Effector CD8-positive, alpha-beta T cell (primary cell): Measurements from ENCODE around the gene PRR18.
"Not testable (repeated sequence)": the region's sequence is repeated elsewhere in the genome, so short reads cannot be mapped to it uniquely, and the experiment has no call there.

Source experiments
- DNase-seq: peaks from one replicate; lab custom pipeline; 2025; lab: John Stamatoyannopoulos, UW
- total RNA-seq, 4 experiments: gene quantifications; one replicate each; lab custom pipeline; 2026; lab: John Stamatoyannopoulos, UW

Gene PRR18, protein sequence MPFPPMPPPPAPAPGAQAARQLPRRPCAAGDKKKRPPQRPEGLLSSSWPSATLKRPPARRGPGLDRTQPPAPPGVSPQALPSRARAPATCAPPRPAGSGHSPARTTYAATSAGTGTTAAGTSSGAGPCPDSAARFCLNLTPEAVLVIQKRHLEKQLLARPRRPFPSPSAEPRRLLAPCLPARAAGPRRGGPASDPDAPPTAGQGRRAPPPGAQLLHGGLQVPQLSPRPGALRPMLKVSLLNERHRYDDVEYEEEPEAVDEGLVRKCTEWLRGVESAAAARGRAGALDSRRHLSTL
- total RNA-seq = 0 to 0.36 (median 0.13) reads per million in 4 experiments

DNA sequence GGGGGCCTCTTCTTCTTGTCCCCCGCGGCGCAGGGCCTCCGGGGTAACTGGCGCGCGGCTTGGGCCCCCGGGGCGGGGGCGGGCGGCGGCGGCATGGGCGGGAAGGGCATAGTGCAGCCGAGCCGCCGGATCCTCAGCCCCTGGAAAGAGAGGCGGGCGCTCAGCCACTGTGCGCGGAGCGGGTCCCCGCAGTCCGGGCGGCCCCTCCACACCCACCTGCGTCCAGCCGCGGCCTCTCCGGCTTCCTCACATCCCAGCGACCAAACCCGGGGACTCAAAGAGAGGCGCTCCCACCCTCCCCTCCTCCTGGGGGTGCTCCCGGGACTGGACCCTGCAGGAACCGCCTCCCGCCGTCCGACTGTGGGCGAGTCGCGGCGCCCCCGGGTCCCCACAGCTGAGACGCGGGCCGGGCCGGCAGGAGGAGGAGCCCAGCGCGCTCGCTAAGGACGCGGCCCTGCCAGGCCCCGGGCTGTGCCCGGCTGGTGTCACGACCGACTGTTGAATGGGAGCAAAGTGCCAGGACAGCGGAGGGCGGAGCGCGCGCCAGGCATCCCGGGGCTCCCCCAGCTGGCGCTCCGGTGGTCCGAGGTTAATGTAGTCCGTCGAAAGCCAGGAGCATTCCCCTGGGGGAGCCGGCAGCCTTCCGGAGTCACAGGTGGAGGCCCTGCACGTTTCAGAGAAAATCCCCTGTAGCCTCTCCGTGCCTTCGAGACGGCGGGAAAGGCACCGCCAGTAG, at the start of gene PRR18:
Gene PRR18 (minus strand): TSS at position 360 of the 736 bp plus-strand sequence. CDS start 250 bp downstream, at position 110.
- DNase-seq = no peak

DNA sequence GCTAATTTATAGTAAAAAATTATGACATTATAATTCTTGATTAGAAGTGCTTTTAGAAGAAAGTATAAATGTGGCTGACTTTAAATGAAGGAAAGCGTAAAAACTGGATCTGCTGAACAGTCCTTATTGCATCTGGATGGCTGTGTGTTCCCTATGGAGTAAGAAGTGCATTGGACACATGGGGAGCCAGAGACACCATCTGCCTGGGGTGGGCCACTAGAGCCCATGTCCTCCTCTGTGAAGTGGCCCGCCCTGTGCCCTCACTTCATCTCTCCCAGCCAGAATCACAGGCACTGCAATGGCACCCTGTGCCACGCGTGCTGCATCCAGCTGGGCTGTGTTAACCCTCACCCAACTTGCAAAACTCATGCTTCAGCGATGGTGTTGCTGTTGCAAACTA, 47.4 kb upstream of the PRR18 start:
- DNase-seq = no peak

DNA sequence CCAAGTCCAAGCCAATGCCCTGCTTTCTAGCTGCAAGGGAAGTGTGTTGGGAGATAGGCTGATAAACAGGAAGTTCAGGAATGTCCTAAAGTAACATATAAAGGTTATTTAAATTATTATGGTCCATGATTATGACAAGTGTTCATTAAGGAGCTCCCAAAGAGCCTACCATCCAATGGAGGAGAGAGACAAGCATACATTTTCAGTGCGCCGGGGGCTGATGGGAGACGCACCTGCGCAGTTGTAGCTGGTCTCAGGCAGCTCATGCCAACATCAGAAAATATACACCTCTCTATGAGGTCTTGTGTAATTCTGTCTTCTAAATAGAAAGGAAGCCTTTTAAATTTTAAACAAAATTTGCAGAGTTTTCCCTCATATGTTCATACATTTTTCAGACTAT, 46.8 kb upstream of the PRR18 start:
- no peak for DNase-seq

DNA sequence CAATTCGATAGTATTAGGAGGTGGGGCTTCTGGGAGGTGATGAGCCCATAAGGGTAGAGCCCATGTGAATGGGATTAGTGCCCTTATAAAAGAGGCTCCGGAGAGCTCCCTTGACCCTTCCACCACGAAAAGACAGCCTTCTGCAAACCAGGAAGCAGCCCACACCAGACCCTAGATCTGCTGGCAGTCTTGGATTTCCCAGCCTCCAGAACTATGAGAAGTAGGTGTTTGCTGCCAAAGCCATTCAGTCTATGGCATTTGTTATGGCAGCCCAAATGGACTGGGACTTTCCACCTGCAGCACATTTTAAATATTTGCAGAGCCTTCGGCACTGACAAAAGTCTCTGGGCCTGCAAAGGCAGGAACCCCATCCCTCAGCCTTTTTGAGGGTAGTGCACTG, 46.0 kb upstream of the PRR18 start:
- no peak for DNase-seq

DNA sequence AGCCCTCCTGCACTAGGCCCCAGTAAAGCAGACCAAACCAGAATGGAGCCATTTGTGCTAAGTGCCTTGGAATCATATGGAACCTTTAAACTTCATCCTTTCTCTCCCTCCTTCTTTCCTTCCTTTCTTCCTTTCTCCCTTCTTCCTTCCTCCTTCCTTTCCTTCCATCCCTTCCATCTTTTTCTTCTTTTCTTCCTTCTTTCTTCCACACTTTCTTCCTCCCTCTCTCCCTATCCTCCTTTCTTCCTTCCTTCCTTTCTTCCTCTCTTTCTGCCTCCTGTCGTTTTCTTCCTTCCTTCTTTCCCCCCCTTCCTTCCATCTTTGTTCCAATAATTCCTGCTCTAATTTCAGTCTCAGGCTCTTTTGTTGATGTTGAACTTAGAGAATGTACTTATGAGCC, 45.3 kb upstream of the PRR18 start:
- DNase-seq = no peak

DNA sequence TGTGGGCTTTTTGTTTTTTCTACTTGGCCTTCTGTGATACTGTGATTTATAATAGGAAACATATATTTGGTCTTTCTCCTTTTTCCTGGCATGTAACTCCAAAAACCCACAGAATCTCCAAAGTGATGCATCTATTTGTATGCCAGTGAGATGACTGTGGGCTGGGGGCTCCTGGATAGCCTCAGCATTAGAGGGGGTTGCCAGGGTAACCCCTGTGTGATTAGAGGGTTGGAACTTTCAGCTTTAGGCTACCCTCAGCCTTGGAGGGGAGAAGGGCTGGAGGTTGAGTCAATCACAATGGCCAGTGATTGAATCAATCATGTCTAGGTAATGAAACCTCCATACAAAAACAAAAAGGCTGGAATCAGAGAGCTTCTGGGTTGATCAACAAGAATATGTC, 44.7 kb upstream of the PRR18 start:
- no peak for DNase-seq

DNA sequence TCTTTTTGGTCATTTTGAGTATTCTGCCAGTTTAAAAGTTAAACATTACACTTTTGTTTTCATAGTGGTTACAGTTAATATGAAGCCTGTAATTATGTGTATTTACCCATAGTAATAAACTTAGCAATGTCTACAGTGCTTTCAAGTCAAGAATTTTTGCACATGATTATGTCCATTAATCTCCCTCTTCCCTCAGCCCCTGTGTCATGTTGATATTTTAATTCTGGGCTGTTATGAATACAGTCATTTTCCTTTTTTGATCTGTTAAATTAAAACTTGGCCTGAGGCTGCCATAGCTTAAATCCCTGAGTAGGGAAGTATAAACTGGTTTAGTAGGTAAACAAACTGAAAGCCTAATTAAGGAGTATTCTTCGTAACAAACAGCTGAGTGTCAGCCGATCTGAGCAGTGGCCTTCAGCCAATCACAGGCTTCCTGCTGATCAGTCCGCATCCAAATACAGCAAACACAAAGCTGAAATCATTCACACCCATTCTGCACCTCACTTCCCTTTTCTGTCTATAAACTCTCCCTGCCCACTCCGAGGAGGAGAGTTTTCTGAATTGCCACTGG, 43.6 kb upstream of the PRR18 start:
- DNase-seq = no peak

DNA sequence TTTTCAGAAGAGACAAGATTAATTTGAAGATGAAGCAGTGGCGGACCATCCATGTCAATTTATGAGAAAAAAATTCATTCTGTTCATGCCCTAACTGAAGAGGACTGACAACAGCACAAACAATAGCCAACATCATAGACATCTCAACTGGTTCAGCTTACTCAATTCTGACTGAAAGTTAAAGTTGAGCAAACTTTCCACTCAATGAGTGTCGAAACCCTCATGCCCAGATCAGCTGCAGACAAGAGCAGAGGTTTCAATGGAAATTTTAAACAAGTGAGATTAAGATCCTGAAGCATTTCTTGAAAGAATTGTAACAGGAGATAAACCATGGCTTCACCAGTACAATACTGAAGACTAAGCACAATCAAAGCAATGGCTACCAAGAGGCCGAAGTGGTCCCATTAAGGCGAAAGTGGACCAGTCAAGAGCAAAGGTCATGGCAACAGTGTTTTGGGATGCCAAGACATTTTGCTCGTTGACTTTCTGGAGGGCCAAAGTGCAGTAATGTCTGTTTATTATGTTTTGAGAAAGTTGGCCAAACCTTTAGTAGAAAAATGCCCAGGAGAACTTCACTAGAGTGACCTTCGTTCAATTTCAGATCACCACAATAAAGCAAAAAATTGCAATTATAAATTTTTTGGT, 40.2 kb upstream of the PRR18 start:
- DNase-seq = no peak

DNA sequence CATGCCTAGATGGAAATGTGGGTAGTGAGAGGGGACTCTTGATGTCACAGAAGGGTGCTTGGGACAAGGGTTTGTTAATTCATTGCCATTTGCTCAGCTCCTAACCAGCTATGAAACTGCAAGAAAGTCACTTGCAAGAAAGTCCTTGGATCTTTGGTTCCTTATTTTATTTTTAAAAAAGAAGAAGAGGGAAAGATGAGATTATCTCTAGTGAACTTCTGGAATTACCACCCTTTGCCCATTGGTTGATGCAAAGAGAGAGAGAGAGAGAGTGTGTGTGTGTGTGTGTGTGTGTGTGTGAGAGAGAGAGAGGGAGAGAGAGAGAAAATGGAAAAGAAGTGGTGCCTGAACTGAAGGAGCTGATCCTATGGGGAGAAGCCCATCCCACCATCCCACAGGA, 38.8 kb upstream of the PRR18 start:
- DNase-seq = no peak

DNA sequence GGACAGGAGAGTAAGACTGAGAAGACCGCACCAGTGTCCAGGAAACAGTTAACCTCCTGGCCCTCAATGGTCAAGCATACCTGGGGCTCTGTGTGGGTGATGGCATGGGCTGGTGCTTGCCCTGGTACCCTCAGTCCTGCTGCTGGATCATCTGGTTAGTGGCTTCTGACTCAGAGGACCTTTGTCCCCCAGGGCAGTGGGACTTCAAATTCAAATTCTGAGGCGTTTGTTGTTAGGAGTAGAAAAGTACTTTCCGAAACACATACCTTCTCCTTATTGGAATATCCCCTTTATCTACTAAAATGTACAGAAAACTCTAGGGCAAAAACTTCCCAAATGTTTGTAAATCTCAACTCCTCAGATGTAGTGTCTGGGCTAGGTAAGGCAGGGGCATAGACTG, 38.3 kb upstream of the PRR18 start:
- no peak for DNase-seq

DNA sequence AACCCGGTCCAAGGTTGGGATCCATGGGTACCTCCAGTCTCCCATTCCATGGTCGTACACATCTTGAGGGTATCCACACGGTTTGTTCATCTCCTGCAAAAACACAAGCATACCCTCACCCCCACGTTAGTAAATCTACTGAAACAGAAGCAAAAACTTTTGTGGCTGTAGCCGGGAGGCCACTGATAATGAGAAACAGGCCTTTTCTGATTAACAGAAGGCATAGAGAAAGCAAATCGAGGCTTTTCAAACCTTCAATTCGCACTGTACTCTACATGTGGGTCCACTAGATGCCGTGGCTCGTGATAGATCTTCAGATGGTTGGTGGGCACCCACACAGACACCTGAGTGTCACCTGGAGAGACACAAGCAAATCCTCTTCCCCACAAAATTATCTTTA, 37.5 kb upstream of the PRR18 start:
- DNase-seq = not testable (repeated sequence)

DNA sequence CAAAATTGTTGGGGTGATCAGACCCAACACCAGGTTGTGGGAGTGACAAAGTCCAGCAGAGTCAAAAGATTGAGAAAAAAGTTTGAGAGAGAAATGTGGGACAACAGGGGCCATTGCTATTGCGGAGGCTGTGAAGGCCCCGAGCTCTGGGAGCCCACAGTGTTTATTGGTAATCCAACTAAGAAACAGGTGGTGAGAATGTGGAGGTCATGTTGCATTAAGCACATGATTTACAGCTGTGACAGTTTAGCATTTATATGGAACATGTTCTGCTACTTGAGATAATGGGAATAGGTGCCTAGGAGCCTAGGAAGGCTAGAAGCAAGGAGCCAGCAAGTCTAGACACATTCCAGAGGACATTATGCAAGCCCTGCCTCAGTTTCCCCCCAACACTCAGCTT, 36.7 kb upstream of the PRR18 start:
- not testable (repeated sequence) for DNase-seq

DNA sequence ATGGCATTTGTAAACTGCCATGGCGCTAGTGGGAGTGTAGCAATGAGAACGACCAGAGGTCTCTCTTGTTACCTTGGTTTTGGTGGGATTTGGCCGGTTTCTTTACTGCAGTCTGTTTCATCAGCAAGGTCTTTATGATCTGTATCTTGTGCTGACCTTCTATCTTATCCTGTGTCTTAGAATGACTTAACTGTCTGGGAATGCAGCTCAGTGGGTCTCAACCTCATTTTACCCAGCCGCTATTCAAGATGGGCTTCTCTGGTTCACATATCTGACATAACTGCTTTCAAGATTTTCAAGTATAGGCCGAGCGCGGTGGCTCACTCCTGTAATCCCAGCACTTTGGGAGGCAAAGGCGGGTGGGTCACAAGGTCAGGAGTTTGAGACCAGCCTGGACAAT, 36.0 kb upstream of the PRR18 start:
- DNase-seq = no peak

DNA sequence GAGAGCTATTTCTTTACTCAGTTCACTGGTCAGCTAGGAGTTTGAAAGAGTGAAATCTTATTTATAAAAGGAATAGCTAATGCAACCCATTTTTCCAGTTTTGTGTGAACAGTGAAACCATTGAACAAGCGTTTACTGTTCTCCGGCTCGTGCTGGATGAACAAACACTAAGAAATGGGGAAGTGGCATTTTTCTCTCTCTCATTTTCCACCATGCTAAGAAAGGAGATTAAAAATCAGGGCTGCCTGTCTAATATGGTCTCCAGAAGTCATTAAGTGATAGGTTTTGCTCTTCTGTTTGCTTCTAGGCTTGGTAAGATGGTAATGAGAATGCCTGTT, 34.9 kb upstream of the PRR18 start:
- no peak for DNase-seq

DNA sequence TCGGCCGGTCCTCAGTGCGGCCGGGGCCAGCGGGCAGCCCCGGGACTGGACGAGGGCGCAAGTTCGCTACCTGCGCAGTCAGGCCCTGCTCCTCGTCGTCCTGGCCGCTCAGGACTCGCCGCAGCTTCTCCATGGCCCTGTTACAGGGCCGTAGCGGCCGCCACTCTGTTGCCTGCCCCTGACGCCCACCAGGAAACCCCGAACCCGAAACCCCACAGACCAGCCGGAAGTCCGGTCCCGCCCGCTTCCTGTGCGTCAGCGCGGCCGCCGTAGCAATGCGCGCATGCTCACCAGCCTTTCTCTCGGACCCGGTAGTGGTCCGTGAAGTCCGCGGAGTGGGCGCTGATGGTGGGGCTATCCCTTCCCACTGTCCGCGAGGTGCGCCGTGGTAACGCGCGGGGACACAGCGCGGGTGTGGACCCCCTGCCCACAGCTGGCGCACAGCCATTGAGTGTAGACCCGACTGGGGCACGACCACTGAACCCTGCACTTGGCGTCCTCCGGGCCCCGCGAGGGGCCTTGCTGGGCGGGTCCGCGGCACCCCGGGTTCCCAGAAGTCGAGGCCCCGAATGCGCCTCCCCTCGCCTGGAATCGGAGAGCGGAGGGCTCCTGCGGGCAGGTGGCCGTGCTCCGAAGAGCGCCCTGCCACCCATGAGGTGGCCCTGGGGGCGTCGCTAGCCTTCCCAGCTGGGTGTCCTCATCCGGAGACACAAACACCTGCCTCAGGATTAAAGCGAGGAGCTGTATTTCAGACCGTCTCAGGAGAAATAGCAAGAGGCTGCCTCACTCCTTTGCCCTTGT, 34.4 kb upstream of the PRR18 start, which contains the start of gene SFT2D1:
Gene SFT2D1 (minus strand): TSS at position 197 of the 801 bp plus-strand sequence. CDS start 64 bp downstream, at position 133.
- DNase-seq = peak; percentile 42

DNA sequence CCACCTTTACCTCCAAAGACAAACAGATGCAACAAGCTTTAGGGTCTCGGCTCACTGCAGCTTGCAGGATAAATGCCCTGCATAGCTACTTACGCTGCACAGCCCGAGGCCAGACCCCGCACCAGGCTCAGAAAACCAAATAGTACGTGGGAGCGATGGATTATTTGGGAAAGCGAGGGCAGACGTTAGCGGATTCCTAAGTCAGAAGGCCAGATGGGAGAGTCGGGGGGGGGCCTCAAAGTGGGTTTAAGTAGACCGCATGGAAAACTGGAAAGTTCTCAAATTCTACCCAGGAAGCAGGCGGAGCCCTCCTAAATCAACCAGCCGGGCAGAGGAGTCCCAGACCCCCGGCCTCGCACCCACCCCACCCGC, 33.8 kb upstream of the PRR18 start:
- no peak for DNase-seq

DNA sequence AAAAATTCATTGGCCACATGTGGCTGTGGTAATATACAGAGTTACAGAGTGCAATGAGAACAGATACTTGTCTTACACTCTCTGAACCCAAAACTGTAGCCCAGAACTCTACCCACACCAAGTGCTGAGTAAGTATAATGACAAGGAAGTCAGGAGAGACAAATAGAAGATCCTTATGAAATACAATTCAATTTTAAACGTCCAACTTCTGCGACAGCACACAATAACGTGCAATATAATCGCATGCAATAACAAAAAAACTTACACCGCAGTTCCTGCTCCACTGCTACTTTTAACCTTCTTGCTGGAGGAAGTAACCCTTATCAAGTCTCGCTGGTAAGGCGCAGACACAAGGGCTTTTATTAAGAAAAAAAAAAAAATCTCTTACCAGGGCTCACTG, 33.3 kb upstream of the PRR18 start:
- no peak for DNase-seq

DNA sequence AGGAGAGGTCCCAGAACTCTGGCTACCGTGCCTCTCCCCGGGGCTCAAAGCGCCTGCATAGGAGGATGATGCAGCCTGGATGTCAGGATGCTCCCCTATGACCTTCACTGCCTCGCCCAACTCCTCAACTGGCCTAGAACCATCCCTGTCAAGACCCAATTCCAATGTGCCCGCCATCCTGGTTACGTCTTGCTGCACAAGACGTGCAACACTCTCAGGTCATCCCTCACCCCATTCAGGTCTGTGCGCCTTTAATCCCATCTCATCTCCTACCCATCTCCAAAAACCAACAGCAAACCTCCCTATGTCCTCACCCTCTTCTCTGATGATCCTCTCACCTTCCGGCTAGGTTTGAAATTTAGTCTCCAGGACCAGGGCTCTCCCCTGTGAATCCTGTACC, 30.7 kb upstream of the PRR18 start:
- DNase-seq = no peak

DNA sequence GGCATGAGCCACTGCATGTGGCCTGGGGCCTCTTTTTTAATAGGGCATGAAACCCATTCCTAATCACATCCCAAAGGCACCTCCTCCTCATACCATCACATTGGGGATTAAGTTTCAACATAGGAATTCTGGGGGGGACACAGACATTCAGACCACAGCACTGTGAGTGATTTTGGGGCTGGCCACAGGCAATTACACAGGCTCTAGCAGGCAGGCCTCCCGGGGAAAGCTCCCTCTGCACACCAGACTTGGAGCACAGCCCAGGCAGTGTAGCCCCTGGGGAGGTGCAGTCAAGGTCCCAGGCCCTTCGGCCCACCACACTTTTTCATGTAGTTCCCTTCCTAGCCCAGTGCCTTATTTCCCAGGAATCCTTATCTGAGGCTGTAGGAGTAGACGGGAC, 28.7 kb upstream of the PRR18 start:
- DNase-seq = no peak

DNA sequence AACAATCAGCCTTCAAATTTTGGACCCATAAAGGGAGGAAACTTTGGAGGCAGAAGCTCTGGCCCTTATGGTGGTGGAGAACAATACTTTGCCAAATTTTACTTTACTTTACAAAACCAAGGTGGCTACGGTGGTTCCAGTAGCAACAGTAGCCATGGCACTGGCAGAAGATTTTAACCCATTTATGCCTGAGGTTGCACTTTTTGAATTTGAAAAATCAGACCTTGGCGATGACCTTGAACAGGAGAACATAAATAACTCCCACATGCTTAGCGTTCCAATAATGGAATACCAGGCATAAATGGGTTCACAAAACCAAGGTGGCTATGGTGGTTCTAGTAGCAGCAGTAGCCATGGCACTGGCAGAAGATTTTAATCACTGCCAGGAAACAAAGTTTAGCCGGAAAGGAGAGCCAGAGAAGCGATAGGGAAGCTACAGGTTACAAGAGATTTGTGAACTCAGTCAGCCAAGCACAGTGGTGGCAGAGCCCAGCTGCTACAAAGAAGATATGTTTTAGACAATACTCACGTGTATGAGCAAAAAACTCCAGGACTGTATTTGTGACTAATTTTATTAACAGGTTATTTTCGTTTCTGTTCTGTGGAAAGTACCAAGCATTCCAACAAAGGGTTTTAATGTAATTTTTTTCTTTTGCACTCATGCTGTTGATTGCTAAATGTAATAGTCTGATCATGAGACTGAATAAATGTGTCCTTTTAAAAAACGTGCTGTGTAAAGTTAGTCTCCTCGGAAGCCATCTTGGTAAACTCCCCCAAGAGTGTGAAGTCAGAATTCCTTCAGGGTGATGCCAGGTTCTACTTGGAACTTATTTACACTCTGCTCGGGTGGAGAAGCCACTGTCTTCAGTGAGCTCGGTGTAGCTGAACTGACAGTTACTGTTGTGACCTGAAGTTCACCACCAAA, 27.4 kb upstream of the PRR18 start:
- DNase-seq = no peak

DNA sequence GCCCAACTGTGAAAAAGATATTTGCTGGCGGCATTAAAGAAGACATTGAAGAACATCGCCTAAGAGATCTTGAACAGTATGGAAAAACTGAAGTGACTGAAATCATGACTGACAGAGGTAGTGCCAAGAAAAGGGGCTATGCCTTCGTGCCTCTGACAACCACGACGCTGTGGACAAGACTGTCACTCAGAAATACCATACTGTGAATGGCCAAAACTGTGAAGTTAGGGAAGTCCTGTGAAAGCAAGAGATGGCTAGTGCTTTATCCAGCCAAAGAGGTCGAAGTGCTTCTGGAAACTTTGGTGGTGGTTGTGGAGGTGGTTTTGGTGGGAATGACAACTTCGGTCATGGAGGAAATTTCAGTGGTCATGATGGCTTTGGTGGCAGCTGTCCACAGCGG, 26.7 kb upstream of the PRR18 start:
- no peak for DNase-seq
